Naive B cell (primary cell): ENCODE results near the gene BTBD19. TPM values are rescaled to one million over a fixed set of nuclear protein-coding genes. Genes with fewer than 3 reads are reported as not detected.
"Not testable (repeated sequence)": the region's sequence is repeated elsewhere in the genome, so short reads cannot be mapped to it uniquely, and the experiment has no call there.

ENCODE experiments used
- ATAC-seq, 2 donors: fragments of 150-1000 bp; cut with Tn5 transposase; 2 replicates each; pipeline ENCODE4 v1.10.0; 2021; ENCODE audit warnings: low read depth in 2 of 2, mild to moderate bottlenecking in 2 of 2, moderate library complexity in 2 of 2
- DNase-seq: peaks from one replicate; pipeline ENCODE4 v3.0.0; 2022
- H3K27ac Mint-ChIP-seq, 6 donors: one replicate each; pipeline ENCODE4 v1.8.0; 2020 to 2022; ENCODE audit warnings: mild to moderate bottlenecking in 6 of 6, mixed read lengths in 6 of 6, moderate library complexity in 5 of 6, inconsistent platforms in 2 of 6
- H3K27me3 Mint-ChIP-seq, 3 donors: one replicate each; pipeline ENCODE4 v1.8.0; 2021 to 2022; ENCODE audit warnings: mixed read lengths in 3 of 3, mild to moderate bottlenecking in 1 of 3
- H3K36me3 Mint-ChIP-seq, 2 donors: one replicate each; pipeline ENCODE4 v1.8.0; 2020 to 2022; ENCODE audit warnings: mixed read lengths in 2 of 2, inconsistent platforms in 1 of 2, mild to moderate bottlenecking in 1 of 2
- H3K4me1 Mint-ChIP-seq, 3 donors: one replicate each; pipeline ENCODE4 v1.8.0; 2020 to 2022; ENCODE audit warnings: mixed read lengths in 3 of 3, inconsistent platforms in 1 of 3, mild to moderate bottlenecking in 1 of 3, moderate library complexity in 1 of 3
- H3K4me3 Mint-ChIP-seq, 8 donors: one replicate each; pipeline ENCODE4 v1.8.0; 2020 to 2022; ENCODE audit warnings: mild to moderate bottlenecking in 8 of 8, mixed read lengths in 8 of 8, moderate library complexity in 8 of 8, inconsistent platforms in 2 of 8
- H3K9me3 Mint-ChIP-seq, 7 donors: one replicate each; pipeline ENCODE4 v1.8.0; 2020 to 2022; ENCODE audit warnings: mixed read lengths in 7 of 7, mild to moderate bottlenecking in 5 of 7, inconsistent platforms in 2 of 7, moderate library complexity in 1 of 7
- polyA plus RNA-seq, 6 donors: library from polyadenylated mRNA; unstranded; fragments of 300-500 nt; fragmentation: Illumina TruSeq; gene quantifications; one replicate each; pipeline ENCODE4 v1.2.3, GENCODE V29; 2021; ENCODE audit warnings: low read depth in 6 of 6

BTBD19 gene
- polyA plus RNA-seq = under 1 TPM in 3 of 6 donors, not detected in 3; 0.09 to 0.57 (median 0.31) TPM

- peak within 1 kb of the TSS; percentile 96 to 99 (median 98) for H3K27ac Mint-ChIP-seq
- H3K27me3 Mint-ChIP-seq = no peaks in the 10 kb centered on the region
- peak; percentile 36 to 38 for ATAC-seq
- H3K4me1 Mint-ChIP-seq = peaks cover 44 to 62% (median 59%) of the 10 kb centered on the region in 3 donors
- no peaks in the 10 kb centered on the region for H3K9me3 Mint-ChIP-seq
- H3K36me3 Mint-ChIP-seq = peaks cover 0 to 3% of the 10 kb centered on the region in 2 donors
- DNase-seq = no peak
- peak within 1 kb of the TSS; percentile 59 to 83 (median 78) for H3K4me3 Mint-ChIP-seq
Measured at GRCh38 chr1:44808063-44808937, at the start of gene BTBD19. Gene BTBD19 (plus strand): TSS chr1:44808523. CDS start chr1:44808821, 298 bp downstream.

- peaks cover 10 to 15% (median 12%) of the 10 kb centered on the region in 3 donors for H3K4me1 Mint-ChIP-seq
- no peak overlapping the region for H3K4me3 Mint-ChIP-seq
- ATAC-seq = no peak
- no peaks in the 10 kb centered on the region for H3K9me3 Mint-ChIP-seq
- H3K27me3 Mint-ChIP-seq = no peaks in the 10 kb centered on the region
- H3K36me3 Mint-ChIP-seq = no peaks in the 10 kb centered on the region
- no peak overlapping the region for H3K27ac Mint-ChIP-seq
- DNase-seq = no peak
Measured at GRCh38 chr1:44759077-44759476, 49.2 kb upstream of the BTBD19 start.

GRCh38 chr1:44760876-44761275 is 47.4 kb upstream of the BTBD19 start:
- ATAC-seq = no peak
- Mint-ChIP-seq H3K4me3 (no peak overlapping the region), H3K9me3 (no peaks in the 10 kb centered on the region), H3K4me1 (peaks cover 10 to 15% (median 12%) of the 10 kb centered on the region in 3 donors), H3K36me3 (no peaks in the 10 kb centered on the region), H3K27ac (no peak overlapping the region), H3K27me3 (no peaks in the 10 kb centered on the region)
- DNase-seq = no peak

- not testable (repeated sequence) for H3K9me3 Mint-ChIP-seq, ATAC-seq, DNase-seq, H3K27me3 Mint-ChIP-seq, H3K4me3 Mint-ChIP-seq, H3K36me3 Mint-ChIP-seq, H3K4me1 Mint-ChIP-seq
- H3K27ac Mint-ChIP-seq = peak overlapping the region in 1 of 6 donors; percentile 86
Measured at GRCh38 chr1:44766421-44766820, 41.9 kb upstream of the BTBD19 start.

- DNase-seq (peak; percentile 88), ATAC-seq (peak; percentile 83 to 87)
- Mint-ChIP-seq H3K4me3 (peak within 1 kb of the TSS; percentile 90 to 98 (median 96)), H3K4me1 (peaks cover 25 to 41% (median 37%) of the 10 kb centered on the region in 3 donors), H3K36me3 (peaks cover 0 to 5% of the 10 kb centered on the region in 2 donors), H3K9me3 (no peaks in the 10 kb centered on the region), H3K27me3 (no peaks in the 10 kb centered on the region), H3K27ac (peak within 1 kb of the TSS; percentile 96 to 99 (median 97))
Measured at GRCh38 chr1:44775078-44775929, 33.0 kb upstream of the BTBD19 start, which contains the start of gene RPS8. Gene RPS8 (plus strand): TSS chr1:44775540. CDS start chr1:44775597, 57 bp downstream.

GRCh38 chr1:44775930-44776729 is 32.2 kb upstream of the BTBD19 start:
- Mint-ChIP-seq H3K27ac (peak overlapping the region; percentile 93 to 96 (median 96)), H3K36me3 (peaks cover 0 to 5% of the 10 kb centered on the region in 2 donors), H3K27me3 (no peaks in the 10 kb centered on the region), H3K4me1 (peaks cover 25 to 41% (median 37%) of the 10 kb centered on the region in 3 donors), H3K9me3 (no peaks in the 10 kb centered on the region), H3K4me3 (peak overlapping the region; percentile 90 to 98 (median 96))
- ATAC-seq (peak; percentile 48 to 57), DNase-seq (peak; percentile 73)

- peak overlapping the region; percentile 81 to 96 (median 96) for H3K27ac Mint-ChIP-seq
- DNase-seq (no peak), ATAC-seq (no peak)
- peak overlapping the region; percentile 90 to 98 (median 96) for H3K4me3 Mint-ChIP-seq
- H3K9me3 Mint-ChIP-seq = no peaks in the 10 kb centered on the region
- H3K27me3 Mint-ChIP-seq = no peaks in the 10 kb centered on the region
- H3K4me1 Mint-ChIP-seq = peaks cover 25 to 45% (median 37%) of the 10 kb centered on the region in 3 donors
- H3K36me3 Mint-ChIP-seq = peaks cover 0 to 10% of the 10 kb centered on the region in 2 donors
Measured at GRCh38 chr1:44776730-44777068, 31.6 kb upstream of the BTBD19 start.

GRCh38 chr1:44777547-44777946 is 30.8 kb upstream of the BTBD19 start:
- no peaks in the 10 kb centered on the region for H3K27me3 Mint-ChIP-seq
- H3K4me3 Mint-ChIP-seq = peak overlapping the region; percentile 62 to 98 (median 96)
- DNase-seq = no peak
- ATAC-seq = no peak
- H3K27ac Mint-ChIP-seq = peak overlapping the region in 4 of 6 donors; percentile 26 to 96 (median 88)
- H3K9me3 Mint-ChIP-seq = no peaks in the 10 kb centered on the region
- peaks cover 0 to 10% of the 10 kb centered on the region in 2 donors for H3K36me3 Mint-ChIP-seq
- H3K4me1 Mint-ChIP-seq = peaks cover 25 to 45% (median 37%) of the 10 kb centered on the region in 3 donors

GRCh38 chr1:44777969-44778635 is 30.2 kb upstream of the BTBD19 start:
- H3K4me1 Mint-ChIP-seq = peaks cover 25 to 45% (median 37%) of the 10 kb centered on the region in 3 donors
- H3K9me3 Mint-ChIP-seq = no peaks in the 10 kb centered on the region
- no peak for ATAC-seq
- H3K4me3 Mint-ChIP-seq = peak overlapping the region in 4 of 8 donors; percentile 92 to 98 (median 94)
- H3K27ac Mint-ChIP-seq = peak overlapping the region in 3 of 6 donors; percentile 81 to 96 (median 87)
- H3K36me3 Mint-ChIP-seq = peaks cover 0 to 10% of the 10 kb centered on the region in 2 donors
- DNase-seq = no peak
- no peaks in the 10 kb centered on the region for H3K27me3 Mint-ChIP-seq

- Mint-ChIP-seq H3K27ac (peak overlapping the region in 3 of 6 donors; percentile 55 to 87 (median 79)), H3K4me1 (peaks cover 28 to 51% (median 45%) of the 10 kb centered on the region in 3 donors)
- ATAC-seq = no peak
Measured at GRCh38 chr1:44778705-44779576, 29.4 kb upstream of the BTBD19 start.

GRCh38 chr1:44780583-44781121 is 27.7 kb upstream of the BTBD19 start:
- ATAC-seq = no peak
- H3K27ac Mint-ChIP-seq = no peak overlapping the region
- peaks cover 31 to 55% (median 48%) of the 10 kb centered on the region in 3 donors for H3K4me1 Mint-ChIP-seq
- no peaks in the 10 kb centered on the region for H3K9me3 Mint-ChIP-seq
- H3K36me3 Mint-ChIP-seq = peaks cover 0 to 10% of the 10 kb centered on the region in 2 donors
- H3K27me3 Mint-ChIP-seq = no peaks in the 10 kb centered on the region
- peak overlapping the region in 1 of 8 donors; percentile 92 for H3K4me3 Mint-ChIP-seq
- DNase-seq = no peak

More at GRCh38 chr1:44778705-44779576, 29.4 kb upstream of the BTBD19 start:
- Mint-ChIP-seq H3K36me3 (peaks cover 0 to 10% of the 10 kb centered on the region in 2 donors), H3K27me3 (no peaks in the 10 kb centered on the region), H3K4me3 (peak overlapping the region in 3 of 8 donors; percentile 26 to 92 (median 34)), H3K9me3 (no peaks in the 10 kb centered on the region)
- DNase-seq = no peak
